Measurements from ENCODE around the gene NEUROD1.

Gene NEUROD1

GRCh38 chr2:181632733-181633401 is 47.5 kb downstream of the NEUROD1 start:
- DNase-seq, result no peak

DNA sequence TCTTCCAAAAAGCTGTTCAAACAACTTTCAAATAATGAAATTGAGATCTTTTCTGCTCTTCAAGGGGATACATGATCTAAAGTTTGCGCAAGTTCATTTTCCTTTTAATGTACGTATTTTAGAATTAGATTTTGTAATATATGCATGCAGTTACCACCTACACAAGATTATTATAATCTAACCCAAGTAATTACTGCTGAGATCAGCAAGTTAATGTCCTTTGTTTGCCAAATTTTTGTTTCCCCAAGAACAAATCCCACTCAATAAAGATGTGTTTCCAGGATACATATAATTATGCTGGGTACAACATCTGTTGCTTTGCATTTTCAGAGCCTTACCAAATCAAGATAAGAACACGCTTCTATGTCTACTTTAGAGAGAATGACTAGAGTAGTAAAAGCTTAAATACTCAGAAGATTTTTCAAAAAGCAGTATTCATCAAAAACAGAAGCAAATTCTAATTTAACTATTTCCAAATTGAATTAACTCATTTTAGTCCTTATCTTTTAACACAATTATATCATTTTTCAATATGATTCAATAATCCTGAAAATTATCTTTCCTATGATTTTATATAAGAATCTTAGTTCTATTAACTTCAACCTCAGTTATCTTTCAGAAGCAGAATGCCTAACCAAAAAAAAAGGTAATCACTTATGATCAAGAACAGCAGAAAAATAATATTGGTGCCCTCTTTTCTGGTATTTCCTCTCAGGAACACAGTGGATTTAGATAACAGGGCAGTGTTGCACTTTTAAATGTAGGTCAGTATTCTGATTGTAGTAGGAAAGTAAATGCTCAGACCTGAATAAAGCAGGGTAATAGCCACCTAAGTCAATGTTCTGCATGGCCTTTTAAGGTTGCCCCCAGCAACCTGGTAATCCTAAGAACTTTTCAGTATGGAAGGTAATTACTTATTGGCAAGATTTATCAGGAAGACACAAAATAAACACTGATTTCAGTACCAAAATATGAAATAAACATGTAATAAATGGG is 51.4 kb downstream of the NEUROD1 start:
- DNase-seq, result no peak

GRCh38 chr2:181627545-181627944 is 52.8 kb downstream of the NEUROD1 start:
- no peak for DNase-seq

DNA sequence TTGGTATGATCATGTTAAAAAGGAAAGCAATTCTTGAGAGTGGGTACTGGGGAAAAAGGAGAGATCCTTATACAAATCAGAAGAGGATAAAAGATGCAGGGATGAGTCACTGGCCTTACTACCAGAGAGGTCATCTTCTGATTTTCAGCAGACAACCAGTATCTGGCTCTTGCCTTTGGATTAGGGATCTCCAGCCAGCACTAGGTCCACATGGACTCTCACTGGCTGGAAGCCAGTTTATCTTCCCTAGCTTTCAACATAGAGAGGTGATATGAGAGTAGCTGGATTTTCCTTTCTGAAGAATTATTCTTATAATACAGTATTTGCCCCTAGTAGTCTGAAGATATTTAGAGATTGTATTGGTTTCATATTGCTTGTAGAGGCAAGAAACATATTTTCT is 53.6 kb downstream of the NEUROD1 start:
- no peak for DNase-seq

All from right forelimb (tissue), 1 donor.